Measurements from ENCODE around the gene RAP1GDS1. TPM values are rescaled to one million over a fixed set of nuclear protein-coding genes. Genes with fewer than 3 reads are reported as not detected.
"Not testable (repeated sequence)": the region's sequence is repeated elsewhere in the genome, so short reads cannot be mapped to it uniquely, and the experiment has no call there.

Gene RAP1GDS1
- total and polyA plus RNA-seq, 8 donors: 6.6 to 24.9 (median 20.7) TPM

- Histone ChIP-seq H3K4me1 (no peaks in the 10 kb centered on the region), H3K36me3 (no peaks in the 10 kb centered on the region), H3K27me3 (no peaks in the 10 kb centered on the region), H3K9me3 (no peaks in the 10 kb centered on the region), H3K4me3 (no peak overlapping the region), H3K27ac (no peak overlapping the region)
- intact Hi-C loops (cut with DNase I): no loop called here
- DNase-seq (no peak), FAIRE-seq (no peak), ATAC-seq (no peak)
- TF ChIP-seq CTCF (IDR thresholded peaks at IDR 0.05): no peak
Measured at GRCh38 chr4:98448908-98449307, 187.7 kb downstream of the RAP1GDS1 start.

GRCh38 chr4:98452091-98452490, 190.9 kb downstream of the RAP1GDS1 start:
- DNase-seq: no peak
- no peaks in the 10 kb centered on the region for H3K9me3 ChIP-seq
- WGBS, 2 donors: 67 to 82% methylated on average over 3 of the region's 3 CpGs
- no peak overlapping the region for H3K27ac ChIP-seq
- TF ChIP-seq CTCF (IDR thresholded peaks at IDR 0.05): no peak
- H3K36me3 ChIP-seq: no peaks in the 10 kb centered on the region
- H3K4me1 ChIP-seq: no peaks in the 10 kb centered on the region
- no peak for ATAC-seq
- H3K27me3 ChIP-seq: no peaks in the 10 kb centered on the region
- no peak overlapping the region for H3K4me3 ChIP-seq
- intact Hi-C loops (cut with DNase I): no loop called here
- FAIRE-seq: no peak

GRCh38 chr4:98457422-98457821, 196.2 kb downstream of the RAP1GDS1 start:
- FAIRE-seq; ATAC-seq; H3K4me3 ChIP-seq; H3K27me3 ChIP-seq; H3K36me3 ChIP-seq; intact Hi-C loops (cut with DNase I); H3K9me3 ChIP-seq; H3K27ac ChIP-seq; H3K4me1 ChIP-seq; DNase-seq: not testable (repeated sequence)
- 90 to 95% methylated on average over 9 of the region's 9 CpGs for WGBS, 2 donors

- H3K4me3 ChIP-seq; ATAC-seq; intact Hi-C loops (cut with DNase I); H3K4me1 ChIP-seq; DNase-seq; H3K9me3 ChIP-seq; H3K27ac ChIP-seq; H3K27me3 ChIP-seq; H3K36me3 ChIP-seq; FAIRE-seq: not testable (repeated sequence)
- WGBS, 2 donors: 92 to 100% methylated on average over 2 of the region's 2 CpGs
Measured at GRCh38 chr4:98461121-98461865, 200.1 kb downstream of the RAP1GDS1 start.

- no peaks in the 10 kb centered on the region for H3K36me3 ChIP-seq
- H3K4me3 ChIP-seq: no peak overlapping the region
- ATAC-seq (no peak), DNase-seq (no peak), FAIRE-seq (no peak)
- TF ChIP-seq CTCF (IDR thresholded peaks at IDR 0.05): no peak
- no peaks in the 10 kb centered on the region for H3K4me1 ChIP-seq
- no peaks in the 10 kb centered on the region for H3K27me3 ChIP-seq
- H3K27ac ChIP-seq: no peak overlapping the region
- no peaks in the 10 kb centered on the region for H3K9me3 ChIP-seq
- intact Hi-C loops (cut with DNase I): no loop called here
Measured at GRCh38 chr4:98462487-98462886, 201.3 kb downstream of the RAP1GDS1 start.

- 31 to 32% methylated on average over 8 of the region's 8 CpGs for WGBS, 2 donors
- Histone ChIP-seq H3K4me3 (no peak overlapping the region), H3K4me1 (no peaks in the 10 kb centered on the region), H3K27me3 (no peaks in the 10 kb centered on the region), H3K36me3 (no peaks in the 10 kb centered on the region), H3K27ac (no peak overlapping the region), H3K9me3 (no peaks in the 10 kb centered on the region)
- no peak for TF ChIP-seq CTCF (IDR thresholded peaks at IDR 0.05)
- FAIRE-seq (no peak), DNase-seq (no peak), ATAC-seq (peak in 1 of 4 donors; percentile 12)
- intact Hi-C loops (cut with DNase I): no loop called here
Measured at GRCh38 chr4:98466868-98467599, 205.8 kb downstream of the RAP1GDS1 start.

Data from pancreas (tissue), 10 donors.